Stromal cell of bone marrow (primary cell): ENCODE measurements around the gene NPAS1.
A peak's percentile ranks its signal among the peaks of the same experiment; 100 is the strongest.

Source experiments
- DNase-seq: peaks from one replicate; pipeline ENCODE4 v3.0.0-alpha.2; 2012; ENCODE audit warnings: low read depth

NPAS1 gene

GRCh38 chr19:47019431-47020041, at the start of gene NPAS1:
Gene NPAS1 (plus strand): TSS chr19:47019837. CDS start chr19:47021048, 1,211 bp downstream.
- DNase-seq = no peak

- DNase-seq = peak; percentile 88
Observed at GRCh38 chr19:46970815-46971214, 48.8 kb upstream of the NPAS1 start.

GRCh38 chr19:46972311-46972710, 47.3 kb upstream of the NPAS1 start:
- DNase-seq = no peak

GRCh38 chr19:46974181-46974580, 45.5 kb upstream of the NPAS1 start:
- DNase-seq = no peak

DNA sequence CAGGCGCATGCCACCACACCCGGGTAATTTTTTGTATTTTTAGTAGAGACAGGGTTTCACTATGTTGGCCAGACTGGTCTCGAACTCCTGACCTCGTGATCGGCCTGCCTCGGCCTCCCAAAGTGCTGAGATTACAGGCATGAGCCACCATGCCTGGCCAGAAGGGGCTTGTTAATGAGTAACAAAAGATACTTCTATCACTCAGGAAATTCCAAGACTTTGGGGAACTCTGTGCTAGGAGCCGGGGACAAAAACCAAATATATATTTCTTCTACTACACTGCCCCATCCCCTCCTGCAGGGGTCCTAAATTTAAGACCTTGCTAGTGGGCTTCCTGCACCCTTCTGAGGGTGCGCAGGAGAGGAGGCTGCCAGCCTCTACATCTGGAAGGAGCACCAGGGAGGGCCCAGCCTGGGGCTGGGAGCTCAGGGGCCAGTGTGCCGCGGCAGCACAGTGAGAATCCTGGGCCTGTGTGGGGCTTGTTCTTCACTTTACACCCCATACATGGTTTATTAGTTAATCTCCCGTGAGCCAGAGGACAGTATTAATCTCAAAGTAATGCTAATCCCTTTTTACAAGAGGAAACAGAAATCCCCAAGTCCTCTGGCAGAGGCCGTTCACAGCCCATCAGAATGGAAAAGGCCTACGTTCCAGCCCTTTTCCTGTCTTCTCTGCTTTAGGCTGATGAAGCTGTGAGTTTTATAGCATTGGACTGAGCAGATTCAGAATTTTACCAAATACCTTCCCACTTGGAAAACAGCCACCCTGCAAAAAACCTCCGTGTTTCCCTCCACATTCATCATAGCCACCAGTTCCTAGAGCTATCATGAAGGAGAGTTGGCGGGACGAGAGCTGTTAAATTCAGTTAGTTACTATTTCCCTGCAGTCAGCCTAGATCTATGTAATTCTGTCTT, 44.4 kb upstream of the NPAS1 start:
- DNase-seq = no peak

DNA sequence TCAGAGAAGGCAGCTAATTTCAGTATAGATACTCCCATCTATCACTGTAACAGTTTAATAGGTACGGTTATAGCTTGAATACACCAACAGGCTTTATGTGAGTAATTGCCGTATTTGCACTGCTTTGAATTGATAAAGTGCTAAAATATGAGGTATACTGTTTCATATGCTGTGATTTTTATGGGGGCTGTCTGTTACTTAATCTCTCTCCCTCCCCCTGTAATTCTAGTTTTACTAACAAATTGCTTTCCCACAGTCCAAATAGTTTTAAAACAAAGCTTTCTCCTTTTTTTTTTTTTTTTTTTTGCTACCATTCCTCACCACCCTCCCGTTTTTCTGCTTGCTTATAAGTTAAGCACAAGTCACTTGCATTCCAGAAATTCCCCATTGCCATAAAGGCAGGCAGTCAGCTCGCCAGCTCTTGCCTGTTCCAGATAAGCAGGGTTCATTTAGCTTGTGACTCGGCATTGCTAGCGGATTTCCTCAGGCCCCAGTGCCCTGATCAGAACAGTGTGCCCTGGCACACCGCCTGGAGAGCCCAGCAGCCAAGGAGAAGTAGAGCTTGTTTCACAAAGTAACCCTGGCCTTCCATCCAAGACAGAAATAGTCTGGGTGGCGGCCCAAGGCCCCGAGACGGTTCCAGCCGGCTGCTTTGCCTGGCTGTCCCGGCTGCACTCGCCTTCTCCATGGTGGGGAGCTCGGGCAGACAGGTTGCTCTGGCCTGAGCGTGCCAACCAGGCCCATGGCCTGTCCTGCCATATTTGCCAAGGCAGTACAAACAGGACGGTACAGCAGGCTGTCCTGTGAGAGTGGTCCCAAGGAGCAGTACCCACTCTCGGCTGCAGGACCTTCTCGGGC, 43.5 kb upstream of the NPAS1 start:
- peak; percentile 97 for DNase-seq

- no peak for DNase-seq
Observed at GRCh38 chr19:46976845-46977320, 42.8 kb upstream of the NPAS1 start.

DNA sequence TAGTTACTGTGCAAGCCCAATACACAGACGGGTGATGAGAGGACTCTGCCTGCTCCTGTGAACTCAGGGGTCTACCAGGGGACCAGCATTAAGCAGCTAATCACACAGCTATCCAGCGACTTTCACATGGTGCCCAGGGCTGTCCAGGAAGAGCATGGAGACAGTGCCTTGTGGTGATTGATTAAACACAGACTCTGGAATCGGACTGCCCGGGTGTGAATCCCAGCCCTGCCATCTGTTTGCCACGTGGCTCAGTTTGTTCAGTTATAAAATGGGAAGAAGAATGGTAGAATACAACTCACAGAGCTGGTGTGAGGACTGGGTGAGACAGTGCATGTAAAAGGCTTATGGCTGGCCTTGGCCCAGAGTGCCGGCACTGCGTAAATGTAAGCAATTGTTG, 42.1 kb upstream of the NPAS1 start:
- no peak for DNase-seq

DNA sequence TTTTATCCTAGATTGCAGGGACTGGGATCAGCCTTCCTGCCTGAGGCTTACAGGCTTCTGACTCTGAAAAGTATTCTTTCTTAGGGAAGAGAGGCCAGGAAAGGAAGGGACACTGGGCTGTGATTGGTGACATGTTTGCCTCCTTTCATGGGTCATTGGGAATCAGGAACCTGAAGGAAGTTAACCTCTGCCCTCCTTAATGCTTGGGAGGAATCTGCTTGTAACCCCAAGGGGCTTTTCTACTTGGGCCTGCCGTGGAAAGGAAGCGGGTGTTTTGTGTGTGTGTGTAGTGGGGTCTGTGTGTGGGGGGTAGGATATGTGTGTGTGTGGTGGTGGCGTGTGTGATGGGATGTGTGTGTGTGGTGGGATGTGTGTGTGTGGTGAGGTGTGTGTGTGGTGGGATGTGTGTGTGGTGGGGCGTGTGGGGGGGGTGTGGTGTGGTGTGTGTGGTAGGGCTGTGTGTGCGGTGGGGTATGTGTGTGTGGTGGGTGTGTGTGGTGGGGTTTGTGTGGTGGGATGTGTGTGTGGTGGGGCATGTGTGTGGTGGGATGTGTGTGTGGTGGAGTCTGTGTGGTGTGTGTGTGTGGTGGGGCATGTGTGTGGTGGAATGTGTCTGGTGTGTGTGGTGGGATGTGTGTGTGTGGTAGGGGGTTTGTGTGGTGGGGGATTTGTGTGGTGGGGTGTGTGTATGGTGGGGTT, 41.3 kb upstream of the NPAS1 start:
- DNase-seq = no peak

- no peak for DNase-seq
Observed at GRCh38 chr19:46979126-46980105, 40.2 kb upstream of the NPAS1 start.

DNA sequence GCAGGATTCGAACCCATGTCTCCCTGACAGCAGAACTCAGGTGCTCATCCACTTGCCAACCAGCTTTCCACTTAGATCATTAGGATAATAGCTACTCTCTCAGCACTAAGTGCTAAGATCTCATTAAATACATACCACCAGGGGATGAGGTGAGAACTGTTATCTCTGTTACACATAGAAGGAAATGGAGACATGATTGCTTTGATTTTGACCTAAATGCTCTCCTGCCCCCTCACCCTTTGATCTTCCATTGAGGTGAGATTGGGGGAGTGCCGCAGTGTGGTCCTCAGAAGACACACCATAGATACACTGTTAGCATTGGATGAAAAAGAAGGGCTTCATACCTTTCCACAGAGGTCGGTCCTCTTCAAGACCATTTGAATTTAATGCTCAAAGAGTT, 38.9 kb upstream of the NPAS1 start:
- no peak for DNase-seq

DNA sequence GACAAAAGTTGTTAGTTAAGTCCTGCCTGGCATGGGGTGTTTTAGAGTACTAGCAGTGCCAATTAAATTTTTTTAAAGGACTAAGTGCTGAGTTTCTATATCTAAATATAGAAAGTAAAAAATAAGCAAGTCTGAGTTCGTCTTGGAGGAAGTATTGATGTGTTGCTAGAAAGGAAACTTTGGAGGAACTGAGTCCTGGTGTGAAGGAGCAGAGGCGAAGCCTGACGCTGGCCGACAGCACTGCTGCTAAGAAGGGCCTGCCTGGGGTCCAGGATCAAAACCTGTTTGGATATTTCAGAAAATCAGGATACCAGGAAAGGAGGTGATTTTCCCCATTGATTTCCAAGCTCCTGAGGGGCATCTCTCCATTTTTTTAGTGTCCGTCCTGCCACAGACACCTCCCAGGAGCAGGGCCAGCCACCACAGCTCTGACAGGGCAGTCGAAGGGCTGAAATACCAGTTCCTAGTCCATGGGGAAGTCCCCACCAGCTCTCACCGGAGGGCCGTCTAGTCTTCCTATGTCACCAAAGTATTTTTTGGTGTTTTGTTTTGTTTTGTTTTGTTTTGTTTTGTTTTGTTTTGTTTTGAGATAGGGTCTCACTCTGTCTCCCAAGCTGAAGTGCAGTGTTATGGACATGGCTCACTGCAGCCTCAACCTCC, 38.2 kb upstream of the NPAS1 start:
- no peak for DNase-seq

GRCh38 chr19:46983097-46983496, 36.5 kb upstream of the NPAS1 start:
- no peak for DNase-seq

DNA sequence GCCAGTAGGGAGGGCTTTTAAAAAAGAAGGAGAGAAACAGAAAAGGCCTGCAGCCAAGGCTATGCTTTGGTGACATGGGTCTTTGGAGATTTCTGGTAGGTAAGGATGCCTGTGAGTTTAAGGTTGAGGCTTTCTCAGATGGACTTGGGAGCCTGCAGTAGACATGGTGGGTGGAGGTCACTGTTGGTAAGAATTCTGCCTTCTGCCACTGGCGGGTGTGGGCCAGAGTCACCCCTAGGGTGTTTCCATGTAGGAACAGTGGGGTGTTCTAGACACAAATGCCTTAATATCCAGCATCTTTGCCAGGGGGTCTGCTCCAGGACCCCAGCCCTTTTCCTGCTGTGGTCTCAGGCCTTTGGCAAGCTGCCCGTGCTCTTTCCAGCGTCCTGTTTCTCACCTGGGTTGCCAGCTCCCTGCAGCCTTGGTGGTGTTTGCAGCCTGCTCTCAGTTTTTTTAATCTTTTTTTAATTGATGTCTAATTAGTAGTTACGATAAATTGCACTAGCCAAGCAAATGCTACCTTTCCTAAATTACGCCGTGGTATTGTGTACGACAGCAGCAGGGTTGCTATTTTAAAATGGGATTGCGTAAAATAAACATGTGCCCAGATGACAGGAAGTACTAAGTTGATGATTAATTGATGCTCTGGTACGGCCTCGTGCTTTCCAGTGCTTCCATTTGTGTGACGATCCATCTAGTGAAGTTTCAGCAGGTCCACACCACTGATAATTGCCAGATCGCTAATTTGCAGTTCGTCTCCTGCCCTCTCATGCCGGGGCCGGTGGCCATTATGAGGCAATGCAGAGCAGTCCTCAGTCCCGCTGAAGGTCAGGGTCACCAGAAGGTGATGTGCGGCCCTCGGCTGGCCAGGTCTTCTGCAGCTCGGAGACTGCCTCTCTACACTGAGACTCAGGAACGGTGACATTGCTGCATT, 35.3 kb upstream of the NPAS1 start:
- peak; percentile 59 for DNase-seq

- DNase-seq = no peak
Observed at GRCh38 chr19:46985542-46986415, 33.9 kb upstream of the NPAS1 start.

GRCh38 chr19:46988614-46989230, 30.9 kb upstream of the NPAS1 start:
- DNase-seq = no peak

- peak; percentile 76 for DNase-seq
Observed at GRCh38 chr19:46990991-46991676, 28.5 kb upstream of the NPAS1 start.
